DMS 273 treated with DMSO at 0.1 percent for 48 hours (cell line): Measurements from ENCODE around the gene NELFE.
"Not testable (repeated sequence)": the region's sequence is repeated elsewhere in the genome, so short reads cannot be mapped to it uniquely, and the experiment has no call there.

Experiments
- DNase-seq: peaks from one replicate; lab custom pipeline; 2025; lab: John Stamatoyannopoulos, UW

The NELFE gene

GRCh38 chr6:31949926-31950548 lies 8.7 kb downstream of the NELFE start:
- no peak for DNase-seq

- DNase-seq, result no peak
Observed at GRCh38 chr6:31948753-31949413, 9.9 kb downstream of the NELFE start.

GRCh38 chr6:31948306-31948705 lies 10.5 kb downstream of the NELFE start:
- DNase-seq, result no peak

- no peak for DNase-seq
Observed at GRCh38 chr6:31947864-31948263, 10.9 kb downstream of the NELFE start.

- no peak for DNase-seq
Observed at GRCh38 chr6:31947070-31947675, 11.6 kb downstream of the NELFE start.

- no peak for DNase-seq
Observed at GRCh38 chr6:31946370-31946885, 12.3 kb downstream of the NELFE start.

- no peak for DNase-seq
Observed at GRCh38 chr6:31945507-31946369, 13.0 kb downstream of the NELFE start, which contains the start of gene CFB. CFB (plus strand) TSS chr6:31946095; CDS start chr6:31946222, 127 bp downstream.

- no peak for DNase-seq
Observed at GRCh38 chr6:31945154-31945506, 13.6 kb downstream of the NELFE start.

- DNase-seq, result no peak
Observed at GRCh38 chr6:31943742-31944141, 15.0 kb downstream of the NELFE start.

GRCh38 chr6:31940256-31940664 lies 18.5 kb downstream of the NELFE start:
- peak; percentile 29 for DNase-seq

GRCh38 chr6:31935823-31936222 lies 22.9 kb downstream of the NELFE start:
- no peak for DNase-seq

GRCh38 chr6:31935021-31935420 lies 23.8 kb downstream of the NELFE start:
- DNase-seq, result no peak

- no peak for DNase-seq
Observed at GRCh38 chr6:31933537-31933936, 25.2 kb downstream of the NELFE start.

GRCh38 chr6:31932137-31932536 lies 26.6 kb downstream of the NELFE start:
- not testable (repeated sequence) for DNase-seq

GRCh38 chr6:31930962-31931361 lies 27.8 kb downstream of the NELFE start:
- no peak for DNase-seq

GRCh38 chr6:31928672-31928939 lies 30.2 kb downstream of the NELFE start:
- no peak for DNase-seq

GRCh38 chr6:31927863-31928671 lies 30.7 kb downstream of the NELFE start:
- no peak for DNase-seq

GRCh38 chr6:31927242-31927862 lies 31.4 kb downstream of the NELFE start, which contains the start of gene C2:
C2 (plus strand) TSS chr6:31927717; CDS start chr6:31927753, 36 bp downstream.
- no peak for DNase-seq

- DNase-seq, result no peak
Observed at GRCh38 chr6:31922942-31923341, 35.8 kb downstream of the NELFE start.

GRCh38 chr6:31920811-31921210 lies 38.0 kb downstream of the NELFE start:
- DNase-seq, result no peak
